HG03025 (cell line): ENCODE data around the gene ACKR3.

Source experiments
- ATAC-seq: cut with Tn5 transposase; IDR thresholded peaks from one replicate; pipeline ENCODE4 v1.9.1; 2021; ENCODE audit warnings: mild to moderate bottlenecking, moderate library complexity; ENCODE audit not compliant: unreplicated experiment, low FRiP score

The ACKR3 gene

GRCh38 chr2:236569573-236569973 lies at the start of gene ACKR3:
Gene ACKR3, plus strand, starts transcription at chr2:236569825. Its CDS starts 10,641 bp downstream, at chr2:236580466.
- ATAC-seq = peak; percentile 79

- no peak for ATAC-seq
Observed at GRCh38 chr2:236521556-236521955, 48.1 kb upstream of the ACKR3 start.

GRCh38 chr2:236523249-236523648 lies 46.4 kb upstream of the ACKR3 start:
- no peak for ATAC-seq

- ATAC-seq = no peak
Observed at GRCh38 chr2:236525411-236525997, 44.1 kb upstream of the ACKR3 start.

- ATAC-seq = no peak
Observed at GRCh38 chr2:236526455-236527158, 43.0 kb upstream of the ACKR3 start.

DNA sequence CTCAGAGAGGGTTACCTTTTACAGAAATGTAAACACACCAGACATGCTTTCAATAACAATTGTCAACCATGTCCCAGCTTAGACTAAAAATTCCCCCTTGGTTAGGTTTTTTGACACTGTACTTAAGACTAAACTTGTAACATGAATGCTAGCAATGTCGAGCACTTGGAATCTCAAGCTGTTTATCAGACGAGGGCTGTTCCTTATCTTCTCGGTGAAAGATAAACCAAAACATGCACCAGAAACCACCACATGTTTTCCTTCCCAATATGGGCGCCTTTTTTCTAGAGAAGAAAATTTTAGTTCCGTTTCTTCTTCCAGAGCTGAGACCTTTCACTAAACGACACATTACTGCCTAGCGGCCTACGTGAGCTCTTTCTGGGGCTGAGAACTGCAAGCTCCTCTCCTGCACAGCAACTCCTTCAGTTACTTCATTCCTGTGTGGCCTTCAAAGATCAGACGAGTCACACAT lies 42.4 kb upstream of the ACKR3 start:
- no peak for ATAC-seq

DNA sequence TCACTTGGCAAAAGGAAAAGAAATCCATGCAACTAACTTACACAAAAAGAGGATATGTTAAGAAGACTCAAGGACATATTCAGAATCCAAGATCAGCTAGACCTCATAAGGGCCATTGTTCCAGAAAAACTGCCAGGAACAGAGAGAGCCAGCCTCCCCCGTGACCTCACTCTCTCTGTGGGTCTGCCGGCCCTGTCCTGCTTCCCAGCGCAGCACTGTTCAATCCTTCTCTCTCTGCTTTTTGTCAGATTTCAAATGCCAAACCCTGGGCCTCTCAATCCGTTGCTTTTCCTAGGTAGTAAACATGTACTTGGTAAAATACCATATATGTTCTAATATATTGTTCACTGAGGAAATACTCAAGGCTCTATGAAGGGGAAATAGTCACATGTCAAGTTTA lies 40.0 kb upstream of the ACKR3 start:
- ATAC-seq = no peak

- no peak for ATAC-seq
Observed at GRCh38 chr2:236530512-236530911, 39.1 kb upstream of the ACKR3 start.

GRCh38 chr2:236531195-236531594 lies 38.4 kb upstream of the ACKR3 start:
- no peak for ATAC-seq

- no peak for ATAC-seq
Observed at GRCh38 chr2:236531996-236532395, 37.6 kb upstream of the ACKR3 start.

DNA sequence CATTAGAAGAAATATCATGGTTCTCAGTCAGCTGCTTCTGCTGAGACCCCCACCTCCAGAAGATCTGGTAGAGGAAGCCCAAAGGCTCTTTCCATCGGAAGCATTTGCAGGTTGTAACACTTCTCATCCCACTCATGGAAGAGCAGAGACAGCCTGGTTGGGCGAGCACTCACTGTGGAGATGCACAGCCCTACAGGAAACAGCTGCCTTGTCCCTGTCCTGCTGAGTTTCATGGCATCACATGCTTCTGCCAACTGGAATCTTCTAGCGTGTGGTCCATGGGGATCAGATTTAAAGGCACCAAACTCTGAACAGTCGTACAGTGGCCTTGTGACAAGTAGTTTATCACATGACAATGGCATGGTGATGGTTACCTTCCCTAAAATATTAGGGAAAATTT lies 36.3 kb upstream of the ACKR3 start:
- no peak for ATAC-seq

DNA sequence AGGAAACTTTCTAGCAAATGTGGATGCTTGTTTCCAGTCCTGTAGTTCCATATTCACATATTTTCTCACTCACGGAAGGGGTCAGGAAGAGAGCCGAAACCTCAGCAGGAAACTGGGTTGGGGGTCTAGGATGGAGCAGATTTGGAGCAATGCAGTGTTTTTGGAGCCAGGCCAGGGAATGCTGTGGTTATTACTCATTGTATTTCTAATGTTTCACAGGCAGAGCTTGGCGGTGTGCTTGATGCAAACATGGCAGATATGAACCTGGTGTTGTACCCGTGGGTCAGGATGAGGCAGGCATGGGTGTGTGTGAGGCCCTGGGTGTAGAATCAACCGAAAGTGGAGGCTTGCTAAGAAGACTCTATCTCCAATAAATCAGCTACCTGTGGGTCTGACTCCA lies 34.6 kb upstream of the ACKR3 start:
- ATAC-seq = no peak

DNA sequence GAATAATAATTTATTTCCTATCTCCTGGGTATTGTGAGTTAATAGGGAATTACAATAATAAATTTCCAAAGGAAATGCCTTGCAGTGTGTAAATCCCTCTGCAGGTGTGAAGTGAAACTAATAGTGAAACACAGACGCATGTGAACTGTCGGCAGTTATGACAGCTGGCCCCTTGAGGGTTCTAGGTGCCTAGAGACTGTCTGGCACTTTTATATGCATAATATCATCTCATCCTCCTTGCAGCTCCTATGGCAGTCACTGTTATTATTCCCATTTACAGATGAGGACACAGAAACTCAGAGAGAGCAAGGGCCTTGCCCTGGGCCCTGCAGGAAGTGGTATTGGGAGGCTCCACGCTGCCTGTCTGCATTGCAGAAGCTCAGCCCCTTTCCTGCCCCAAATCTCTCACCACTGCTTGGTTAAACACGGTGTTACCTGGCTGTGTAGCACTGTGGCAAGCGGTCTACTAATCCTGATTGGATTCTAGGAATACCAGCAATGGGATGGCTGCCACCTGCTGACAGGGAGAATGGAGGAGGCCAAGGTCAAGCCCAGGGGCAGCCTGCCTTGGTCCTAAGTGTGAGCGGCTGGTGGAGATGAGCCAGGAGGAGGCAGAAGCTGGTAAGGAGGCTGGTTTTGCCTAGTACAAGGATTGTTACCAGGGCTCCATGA lies 32.8 kb upstream of the ACKR3 start:
- no peak for ATAC-seq

GRCh38 chr2:236538242-236538641 lies 31.4 kb upstream of the ACKR3 start:
- no peak for ATAC-seq

DNA sequence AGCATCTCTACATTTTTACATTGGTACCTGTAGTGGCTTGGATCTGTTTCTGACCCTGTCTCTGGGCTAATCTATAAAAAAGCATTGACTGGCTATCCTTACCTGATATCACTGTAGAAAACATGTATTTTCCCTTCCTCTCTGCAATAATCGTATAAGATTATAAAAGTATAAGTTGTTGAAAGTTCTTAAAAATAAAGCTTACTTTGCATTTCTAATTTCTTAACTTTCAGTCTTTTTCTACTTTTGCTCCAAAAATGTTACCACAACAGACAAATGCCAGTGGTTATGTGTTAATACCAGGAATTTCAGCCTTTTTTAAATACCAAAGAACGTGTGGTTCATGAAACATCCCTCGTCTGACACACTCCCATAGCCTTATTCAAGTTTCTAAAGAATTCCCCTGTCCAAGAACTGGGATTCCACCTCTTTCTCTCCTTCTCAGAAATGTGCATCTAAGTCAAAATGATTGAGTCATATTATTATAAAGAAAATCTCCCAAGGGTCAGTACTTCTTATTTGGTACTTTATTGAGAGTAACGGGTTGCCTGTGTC lies 28.5 kb upstream of the ACKR3 start:
- ATAC-seq = no peak

DNA sequence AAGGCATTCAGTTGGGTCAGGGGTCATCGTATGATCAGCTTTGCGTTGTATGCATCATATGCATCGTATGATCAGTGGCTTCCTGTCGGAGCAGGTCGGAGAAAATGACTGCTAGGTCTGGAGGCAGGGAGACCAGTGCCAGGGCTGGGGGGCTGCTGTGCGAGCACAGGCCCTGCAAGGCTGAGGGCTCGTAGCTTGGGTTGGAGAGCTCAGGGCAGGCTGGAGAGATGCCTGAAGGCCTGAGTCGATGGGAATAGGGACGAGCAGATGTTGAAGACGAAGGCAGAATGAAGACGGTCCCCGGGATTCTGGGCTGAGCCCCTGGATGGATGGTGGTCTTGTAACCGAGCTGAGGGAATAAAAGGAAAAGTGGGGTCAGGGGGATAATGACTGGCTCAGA lies 25.3 kb upstream of the ACKR3 start:
- no peak for ATAC-seq

DNA sequence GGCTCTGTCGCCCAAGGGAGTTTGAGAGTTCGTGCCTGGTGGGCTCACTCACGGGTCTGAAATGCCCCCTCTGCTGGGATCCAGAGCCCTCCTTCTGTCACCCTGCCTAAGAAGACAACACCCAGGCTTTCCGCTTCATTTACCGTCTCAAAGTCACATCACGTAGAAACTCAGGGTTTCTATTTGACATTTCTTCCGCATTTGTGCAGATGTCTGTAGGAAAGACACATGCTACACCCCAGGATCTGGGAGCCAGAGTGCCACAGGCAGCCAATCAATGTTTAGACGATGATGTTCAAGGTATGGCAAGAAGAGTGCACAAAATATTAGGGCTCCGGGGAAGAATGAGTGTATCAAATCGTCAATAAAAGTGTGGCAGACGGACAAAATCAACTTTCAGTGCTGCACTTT lies 24.4 kb upstream of the ACKR3 start:
- peak; percentile 48 for ATAC-seq

DNA sequence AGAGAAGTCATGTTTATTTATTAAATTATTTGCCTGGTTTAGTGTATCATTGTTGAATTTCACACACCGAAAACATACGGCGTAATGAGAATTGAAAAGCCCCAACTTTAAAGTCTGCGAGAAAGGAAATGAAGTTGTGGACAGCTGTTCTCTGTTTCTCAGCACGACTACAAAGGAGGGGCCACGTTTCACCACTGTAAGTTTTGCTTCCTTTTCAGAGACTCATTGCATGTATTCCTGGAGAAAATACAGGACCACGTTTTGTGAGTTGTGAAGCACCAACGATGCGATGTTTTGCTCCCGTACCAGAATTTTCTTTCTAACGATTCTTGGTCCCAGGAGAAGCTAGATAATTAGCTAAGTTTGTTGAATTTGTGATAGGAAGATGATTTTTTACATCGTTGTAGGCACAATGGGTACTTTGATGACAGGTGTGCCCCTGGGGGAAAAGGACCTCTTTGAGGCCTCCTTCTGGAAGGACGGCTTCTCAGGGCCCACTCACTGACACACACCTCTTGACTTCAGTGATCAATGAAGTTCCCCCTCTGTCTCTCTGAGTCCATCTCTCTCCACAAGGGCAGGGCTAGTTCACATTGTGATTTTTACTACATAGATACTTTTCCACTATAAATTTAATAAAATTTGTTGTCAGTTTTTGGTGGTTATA lies 23.7 kb upstream of the ACKR3 start:
- peak; percentile 71 for ATAC-seq

- ATAC-seq = no peak
Observed at GRCh38 chr2:236546561-236547002, 23.0 kb upstream of the ACKR3 start.

DNA sequence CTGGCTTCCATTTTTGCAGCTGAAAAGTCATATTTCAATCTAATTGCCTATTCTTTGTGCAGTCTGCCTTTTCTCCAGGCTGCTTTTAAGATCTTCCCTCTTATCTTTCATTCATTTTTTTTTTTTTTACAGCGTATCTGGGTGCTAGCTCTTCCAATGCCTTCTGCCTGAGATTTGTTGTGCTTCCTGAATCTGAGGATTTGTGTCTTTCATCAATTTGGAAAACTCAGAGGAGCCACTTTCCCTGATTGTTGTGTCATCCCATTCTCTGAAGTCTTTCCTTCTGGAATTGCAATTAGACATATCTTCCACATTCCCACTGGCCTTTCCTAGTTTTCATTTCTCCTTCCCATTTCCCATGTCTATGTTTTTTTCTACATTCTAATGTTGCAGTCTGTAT lies 21.9 kb upstream of the ACKR3 start:
- no peak for ATAC-seq
